ENCODE results near the gene EVA1B. TPM values are rescaled to one million over a fixed set of nuclear protein-coding genes. Genes with fewer than 3 reads are reported as not detected.

The EVA1B gene
- total RNA-seq, 6 experiments from 2014 or later, result 3.2 to 20.6 (median 5.1) TPM

DNA sequence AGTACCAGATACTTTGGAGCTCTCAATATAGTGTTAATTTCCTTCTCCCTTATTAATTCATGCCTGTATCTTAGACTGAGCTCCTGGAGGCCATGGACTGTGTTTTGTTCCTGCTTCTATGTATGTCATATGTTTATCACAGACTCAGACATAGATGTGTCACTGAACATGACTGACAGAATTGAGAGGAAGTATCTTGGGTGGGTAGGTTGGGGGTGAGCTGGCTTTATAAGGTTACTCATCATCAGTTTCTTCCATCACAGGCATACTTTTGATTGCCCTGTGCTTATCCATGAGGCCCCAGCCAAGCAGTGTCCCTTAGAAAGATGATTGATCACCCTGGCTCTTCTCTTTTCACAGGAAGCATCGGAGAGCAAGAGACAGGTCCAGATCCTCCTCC is 22.9 kb downstream of the EVA1B start:
- Histone ChIP-seq H3K36me3 (peaks cover 7 to 86% (median 31%) of the 10 kb centered on the region in 4 donors), H3K9me3 (no peaks in the 10 kb centered on the region), H3K4me1 (peaks cover 0 to 3% (median 1%) of the 10 kb centered on the region in 4 donors), H3K27me3 (no peaks in the 10 kb centered on the region), H3K4me3 (no peak overlapping the region), H3K27ac (peak overlapping the region in 2 of 3 donors; percentile 15 to 46)
- ATAC-seq (peak in 1 of 4 donors; percentile 2), DNase-seq (no peak)
- no peak for TF ChIP-seq POLR2A (IDR thresholded peaks at IDR 0.05)
- no peak for TF ChIP-seq CTCF (IDR thresholded peaks at IDR 0.05)
- WGBS (ENCODE audit: insufficient coverage, low coverage, low lambda C conversion rate, missing lambda C conversion rate), result 86% methylated on average over 1 of the region's 1 CpG
- intact Hi-C loops (cut with DNase I), result no loop called here

- intact Hi-C loops (cut with DNase I), result no loop called here
- no peak for ATAC-seq
- Histone ChIP-seq H3K27me3 (no peaks in the 10 kb centered on the region), H3K9me3 (no peaks in the 10 kb centered on the region), H3K27ac (no peak overlapping the region), H3K4me3 (no peak overlapping the region), H3K4me1 (peaks cover 0 to 3% (median 1%) of the 10 kb centered on the region in 4 donors), H3K36me3 (peaks cover 5 to 87% (median 41%) of the 10 kb centered on the region in 4 donors)
- WGBS (ENCODE audit: insufficient coverage, low coverage, low lambda C conversion rate, missing lambda C conversion rate), result 100% methylated on average over 2 of the region's 5 CpGs
- TF ChIP-seq CTCF (IDR thresholded peaks at IDR 0.05), result no peak
- TF ChIP-seq POLR2A (IDR thresholded peaks at IDR 0.05), result no peak
- no peak for DNase-seq
These were observed 24.8 kb downstream of the EVA1B start for GRCh38 chr1:36298640-36299039.

- DNase-seq (no peak), ATAC-seq (no peak)
- peaks cover 13 to 85% (median 44%) of the 10 kb centered on the region in 4 donors for H3K36me3 ChIP-seq
- H3K4me1 ChIP-seq, result peaks cover 0 to 3% (median 1%) of the 10 kb centered on the region in 4 donors
- intact Hi-C loops (cut with DNase I), result no loop called here
- TF ChIP-seq CTCF (IDR thresholded peaks at IDR 0.05), result no peak
- TF ChIP-seq POLR2A (IDR thresholded peaks at IDR 0.05), result no peak
- 83% methylated on average over 2 of the region's 2 CpGs for WGBS (ENCODE audit: insufficient coverage, low coverage, low lambda C conversion rate, missing lambda C conversion rate)
- no peaks in the 10 kb centered on the region for H3K9me3 ChIP-seq
- no peak overlapping the region for H3K4me3 ChIP-seq
- H3K27me3 ChIP-seq, result no peaks in the 10 kb centered on the region
- H3K27ac ChIP-seq, result no peak overlapping the region
These were observed 26.4 kb downstream of the EVA1B start for GRCh38 chr1:36297062-36297461.

DNA sequence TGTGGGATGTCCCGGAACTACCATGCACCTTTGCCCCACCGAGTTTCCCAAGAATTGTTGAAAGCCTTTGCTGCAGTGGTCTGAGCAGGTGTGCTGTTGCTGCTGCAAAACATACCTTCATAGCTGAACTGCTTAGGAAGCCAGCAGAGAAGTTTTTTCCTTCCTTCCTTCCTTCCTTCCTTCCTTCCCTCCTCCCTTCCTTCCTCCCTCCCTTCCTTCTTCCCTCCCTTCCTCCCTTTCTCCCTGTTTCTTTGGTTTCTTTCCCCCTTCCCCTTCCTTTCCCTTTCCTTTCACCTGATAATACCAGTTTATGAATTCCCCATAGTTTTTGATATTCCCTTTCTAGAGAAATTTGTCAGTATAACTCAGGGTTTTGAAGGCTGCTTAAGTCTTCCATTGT is 28.1 kb downstream of the EVA1B start:
- peaks cover 8 to 85% (median 50%) of the 10 kb centered on the region in 4 donors for H3K36me3 ChIP-seq
- 78% methylated on average over 2 of the region's 2 CpGs for WGBS (ENCODE audit: insufficient coverage, low coverage, low lambda C conversion rate, missing lambda C conversion rate)
- no peaks in the 10 kb centered on the region for H3K27me3 ChIP-seq
- H3K4me3 ChIP-seq, result no peak overlapping the region
- ATAC-seq, result no peak
- TF ChIP-seq POLR2A (IDR thresholded peaks at IDR 0.05), result no peak
- no peak for TF ChIP-seq CTCF (IDR thresholded peaks at IDR 0.05)
- H3K27ac ChIP-seq, result no peak overlapping the region
- intact Hi-C loops (cut with DNase I), result no loop called here
- peaks cover 0 to 3% (median 1%) of the 10 kb centered on the region in 4 donors for H3K4me1 ChIP-seq
- no peaks in the 10 kb centered on the region for H3K9me3 ChIP-seq
- DNase-seq, result no peak

DNA sequence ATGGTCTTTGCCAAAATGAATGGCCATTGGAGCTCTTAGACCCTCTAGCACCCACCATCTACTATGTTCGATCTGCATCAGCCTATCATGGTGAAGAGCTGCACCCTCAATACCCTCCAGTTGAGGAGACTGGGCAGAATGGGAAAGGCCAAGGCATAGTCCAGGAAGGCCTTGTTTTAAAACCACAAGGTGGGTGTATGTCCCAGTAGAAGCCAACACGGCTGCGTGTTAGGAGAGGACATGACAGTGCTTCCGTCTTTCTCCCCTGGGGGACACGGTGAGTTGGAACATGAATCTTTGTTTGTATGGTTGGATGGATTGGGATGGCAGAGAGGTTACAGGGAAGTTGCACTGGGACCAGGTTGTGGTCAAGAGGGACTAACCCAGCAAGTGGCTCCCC is 35.9 kb downstream of the EVA1B start:
- Histone ChIP-seq H3K27me3 (no peaks in the 10 kb centered on the region), H3K4me3 (no peak overlapping the region), H3K27ac (no peak overlapping the region), H3K4me1 (peaks cover 0 to 7% (median 3%) of the 10 kb centered on the region in 4 donors), H3K36me3 (peaks cover 17 to 94% (median 53%) of the 10 kb centered on the region in 4 donors), H3K9me3 (no peaks in the 10 kb centered on the region)
- TF ChIP-seq CTCF (IDR thresholded peaks at IDR 0.05) (no peak), POLR2A (IDR thresholded peaks at IDR 0.05) (no peak)
- intact Hi-C loops (cut with DNase I), result loop anchor here (10.0 kb wide), 1 partner anchor 53 kb away; no protein-coding TSS in a partner anchor
- ATAC-seq, result no peak
- 92% methylated on average over 5 of the region's 5 CpGs for WGBS (ENCODE audit: insufficient coverage, low coverage, low lambda C conversion rate, missing lambda C conversion rate)
- DNase-seq, result no peak
